Neural progenitor cell (in vitro differentiated cells): ENCODE data around the gene PPP6R1. TPM values are rescaled to one million over a fixed set of nuclear protein-coding genes. Genes with fewer than 3 reads are reported as not detected.

Source experiments
- DNase-seq: peaks from one replicate; pipeline ENCODE4 v3.0.0-alpha.2; 2016; ENCODE audit warnings: low spot score
- H2AFZ ChIP-seq: fragments of 200-600 bp; sonication (generic); replicated peaks from 2 replicates; pipeline ENCODE4 v1.6.1; 2016; ENCODE audit warnings: antibody characterized with exemption
- H3F3A ChIP-seq: fragments of 200-600 bp; sonication (generic); 2 replicates; pipeline ENCODE4 v1.6.1; 2016; ENCODE audit warnings: antibody characterized with exemption, low read depth
- H3K27ac ChIP-seq: fragments of 200-600 bp; sonication (generic); 2 replicates; pipeline ENCODE4 v1.5.1; 2016; ENCODE audit warnings: mild to moderate bottlenecking
- H3K27me3 ChIP-seq: fragments of 200-600 bp; sonication (generic); 2 replicates; pipeline ENCODE4 v1.6.1; 2016; ENCODE audit warnings: mild to moderate bottlenecking, moderate library complexity
- H3K36me3 ChIP-seq: fragments of 200-600 bp; sonication (generic); 2 replicates; pipeline ENCODE4 v1.5.1; 2016
- H3K4me1 ChIP-seq: fragments of 200-600 bp; sonication (generic); 2 replicates; pipeline ENCODE4 v1.6.1; 2016; ENCODE audit warnings: mixed run types
- H3K4me2 ChIP-seq: fragments of 200-600 bp; sonication (generic); 2 replicates; pipeline ENCODE4 v1.6.1; 2016
- H3K4me3 ChIP-seq: fragments of 200-600 bp; sonication (generic); 2 replicates; pipeline ENCODE4 v1.5.1; 2016
- H3K79me2 ChIP-seq: fragments of 200-600 bp; sonication (generic); 2 replicates; pipeline ENCODE4 v1.6.1; 2016; ENCODE audit warnings: low read depth
- H3K9ac ChIP-seq: fragments of 200-600 bp; sonication (generic); 2 replicates; pipeline ENCODE4 v1.6.1; 2016
- H3K9me3 ChIP-seq: fragments of 200-600 bp; sonication (generic); 2 replicates; pipeline ENCODE4 v1.5.1; 2016; ENCODE audit warnings: low read depth
- H4K20me1 ChIP-seq: fragments of 200-600 bp; sonication (generic); 2 replicates; pipeline ENCODE4 v1.6.1; 2016; ENCODE audit warnings: low read depth
- H3K27ac Mint-ChIP-seq: 3 replicates; pipeline ENCODE4 v1.8.0; 2021; ENCODE audit warnings: mixed read lengths
- H3K27me3 Mint-ChIP-seq: 2 replicates; pipeline ENCODE4 v1.8.0; 2022; ENCODE audit warnings: low read depth, mild to moderate bottlenecking, inconsistent platforms, moderate library complexity, mixed read lengths; ENCODE audit not compliant: insufficient read depth
- H3K36me3 Mint-ChIP-seq: 3 replicates; pipeline ENCODE4 v1.8.0; 2021; ENCODE audit warnings: mixed read lengths
- H3K4me1 Mint-ChIP-seq: 3 replicates; pipeline ENCODE4 v1.8.0; 2021; ENCODE audit warnings: mixed read lengths
- H3K4me3 Mint-ChIP-seq: 3 replicates; pipeline ENCODE4 v1.8.0; 2021; ENCODE audit warnings: mild to moderate bottlenecking, moderate library complexity, mixed read lengths
- H3K9me3 Mint-ChIP-seq: 3 replicates; pipeline ENCODE4 v1.8.0; 2020; ENCODE audit warnings: mixed read lengths
- EZH2 ChIP-seq: fragments of 200-600 bp; sonication (generic); IDR thresholded peaks from 2 replicates; pipeline ENCODE4 v1.6.1; 2017; ENCODE audit warnings: antibody characterized with exemption, mild to moderate bottlenecking, moderate library complexity
- EZH2phosphoT487 ChIP-seq: fragments of 200-600 bp; sonication (generic); IDR thresholded peaks from 2 replicates; pipeline ENCODE4 v1.6.1; 2017; ENCODE audit warnings: antibody characterized with exemption
- total RNA-seq: library from RNA; depleted of rRNA; stranded (reverse); fragments of >200 nt; gene quantifications from 2 replicates; pipeline ENCODE4 v1.2.3, GENCODE V29; 2015; ENCODE audit warnings: low replicate concordance
- TF ChIP-seq, protein P1 (sequence below): fragments of 200-600 bp; sonication (generic); IDR thresholded peaks from 2 replicates; pipeline ENCODE4 v1.5.1; 2017; ENCODE audit warnings: antibody characterized with exemption, mild to moderate bottlenecking

PPP6R1 gene
- total RNA-seq, 1 donor from 2014 or later = 13.1 TPM

DNA sequence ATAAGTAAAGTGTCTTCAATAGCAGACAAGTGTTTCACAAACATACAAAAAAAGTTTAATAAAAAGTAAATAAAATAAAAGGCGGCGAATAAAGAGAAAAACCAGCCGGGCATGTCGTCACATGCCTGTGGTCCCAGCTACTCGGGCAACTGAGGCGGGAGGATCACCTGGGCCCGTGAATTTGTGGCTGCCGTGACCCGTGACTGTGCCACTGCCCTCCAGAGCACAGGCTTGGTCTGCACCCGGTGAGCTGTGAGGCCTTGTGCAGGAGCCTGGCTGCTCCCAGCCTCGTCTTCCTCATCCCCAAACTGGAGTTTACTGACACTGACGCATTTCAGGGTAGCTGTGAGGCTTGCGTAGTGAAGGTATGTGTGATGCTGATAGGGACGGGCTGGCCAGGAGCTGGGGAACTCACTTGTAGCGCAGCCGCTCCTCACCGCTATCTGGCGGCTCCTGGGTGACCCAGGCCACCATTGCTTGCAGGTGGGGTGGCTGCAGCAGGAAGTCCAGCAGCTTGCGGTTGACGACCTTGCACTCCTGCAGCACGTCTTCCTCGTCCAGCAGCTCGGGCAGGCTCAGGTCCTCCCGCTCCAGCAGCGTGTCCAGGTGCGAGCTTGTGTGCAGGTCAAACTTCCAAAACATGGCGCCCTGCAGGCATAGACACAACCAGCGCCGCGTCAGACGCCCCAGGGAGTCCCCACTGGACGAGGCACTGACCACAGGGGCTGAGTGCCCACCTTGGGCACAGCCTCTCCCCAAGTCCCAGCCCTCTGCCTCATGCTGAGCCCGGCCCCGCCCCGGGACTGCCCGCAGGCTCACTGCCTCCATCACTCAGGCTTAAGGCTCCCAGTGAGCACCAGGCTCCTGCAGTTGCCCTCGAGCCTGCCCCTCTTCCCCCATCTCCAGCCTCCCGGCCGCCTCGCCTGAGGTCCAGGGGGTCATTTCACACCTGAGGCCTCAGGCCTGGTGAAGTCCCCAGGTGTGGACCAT, 12.1 kb downstream of the PPP6R1 start:
- Histone ChIP-seq H3K79me2 (peaks cover 42% of the 10 kb centered on the region), H3K36me3 (no peaks in the 10 kb centered on the region)

DNA sequence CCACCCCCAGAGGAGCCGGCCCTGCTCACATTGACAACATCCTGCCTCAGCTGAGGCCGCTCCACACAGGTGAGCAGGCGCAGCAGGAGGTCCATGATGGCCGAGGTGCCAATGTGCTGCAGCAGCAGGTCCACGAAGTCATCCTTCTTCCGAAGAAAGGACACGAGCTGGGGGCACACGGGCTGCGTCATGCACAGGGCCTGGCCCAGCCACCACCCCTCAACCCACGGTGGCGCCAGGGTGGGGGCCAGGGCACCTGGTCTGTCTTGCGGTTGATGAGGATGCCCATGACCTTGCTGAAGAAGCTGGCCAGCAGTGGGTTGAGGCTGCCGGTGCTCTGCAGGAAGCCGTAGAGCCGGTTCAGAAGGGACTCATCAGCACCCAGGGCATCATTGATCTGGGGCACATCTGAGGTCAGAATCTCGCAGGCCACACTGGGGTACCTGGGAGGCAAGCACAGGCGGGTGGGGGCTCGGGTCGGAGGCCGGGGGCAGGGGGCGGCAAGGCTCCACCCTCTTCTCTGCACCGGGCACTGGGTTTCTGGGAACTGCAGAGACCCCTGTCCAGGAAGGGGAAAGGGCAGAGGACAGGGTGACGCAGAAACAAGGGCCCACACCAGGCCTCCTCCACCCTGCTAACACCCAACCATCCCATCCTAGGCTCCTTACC, 13.4 kb downstream of the PPP6R1 start:
- Histone ChIP-seq H3K79me2 (peaks cover 28% of the 10 kb centered on the region), H3K4me3 (no peak overlapping the region), H3K27ac (no peak overlapping the region), H3F3A (no peaks in the 10 kb centered on the region), H3K36me3 (no peaks in the 10 kb centered on the region), H3K9ac (no peak overlapping the region), H2AFZ (no peak overlapping the region), H3K27me3 (no peaks in the 10 kb centered on the region), H3K9me3 (no peaks in the 10 kb centered on the region), H3K4me1 (no peaks in the 10 kb centered on the region), H4K20me1 (peaks cover 39% of the 10 kb centered on the region), H3K4me2 (no peak overlapping the region)
- no peak overlapping the region for H3K4me3 Mint-ChIP-seq
- peaks cover 6% of the 10 kb centered on the region for H3K4me1 Mint-ChIP-seq
- peaks cover 8% of the 10 kb centered on the region for H3K27me3 Mint-ChIP-seq
- no peaks in the 10 kb centered on the region for H3K9me3 Mint-ChIP-seq
- peaks cover 10% of the 10 kb centered on the region for H3K36me3 Mint-ChIP-seq
- TF ChIP-seq, protein P1, sequence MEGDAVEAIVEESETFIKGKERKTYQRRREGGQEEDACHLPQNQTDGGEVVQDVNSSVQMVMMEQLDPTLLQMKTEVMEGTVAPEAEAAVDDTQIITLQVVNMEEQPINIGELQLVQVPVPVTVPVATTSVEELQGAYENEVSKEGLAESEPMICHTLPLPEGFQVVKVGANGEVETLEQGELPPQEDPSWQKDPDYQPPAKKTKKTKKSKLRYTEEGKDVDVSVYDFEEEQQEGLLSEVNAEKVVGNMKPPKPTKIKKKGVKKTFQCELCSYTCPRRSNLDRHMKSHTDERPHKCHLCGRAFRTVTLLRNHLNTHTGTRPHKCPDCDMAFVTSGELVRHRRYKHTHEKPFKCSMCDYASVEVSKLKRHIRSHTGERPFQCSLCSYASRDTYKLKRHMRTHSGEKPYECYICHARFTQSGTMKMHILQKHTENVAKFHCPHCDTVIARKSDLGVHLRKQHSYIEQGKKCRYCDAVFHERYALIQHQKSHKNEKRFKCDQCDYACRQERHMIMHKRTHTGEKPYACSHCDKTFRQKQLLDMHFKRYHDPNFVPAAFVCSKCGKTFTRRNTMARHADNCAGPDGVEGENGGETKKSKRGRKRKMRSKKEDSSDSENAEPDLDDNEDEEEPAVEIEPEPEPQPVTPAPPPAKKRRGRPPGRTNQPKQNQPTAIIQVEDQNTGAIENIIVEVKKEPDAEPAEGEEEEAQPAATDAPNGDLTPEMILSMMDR = no peak
- no peak for TF ChIP-seq EZH2phosphoT487
- TF ChIP-seq EZH2 = no peak
- DNase-seq = no peak
- H3K27ac Mint-ChIP-seq = no peak overlapping the region

More for the DNA sequence above, 12.1 kb downstream of the PPP6R1 start:
- no peaks in the 10 kb centered on the region for H3F3A ChIP-seq
- no peak for DNase-seq
- no peak for TF ChIP-seq EZH2phosphoT487
- TF ChIP-seq, protein P1 = no peak
- TF ChIP-seq EZH2 = no peak
- peaks cover 3% of the 10 kb centered on the region for H3K27me3 Mint-ChIP-seq
- H3K4me1 ChIP-seq = no peaks in the 10 kb centered on the region
- no peak overlapping the region for H3K4me3 ChIP-seq
- no peak overlapping the region for H3K9ac ChIP-seq
- H3K4me2 ChIP-seq = no peak overlapping the region
- peaks cover 6% of the 10 kb centered on the region for H3K4me1 Mint-ChIP-seq
- H4K20me1 ChIP-seq = peaks cover 52% of the 10 kb centered on the region
- H3K36me3 Mint-ChIP-seq = peaks cover 7% of the 10 kb centered on the region
- no peaks in the 10 kb centered on the region for H3K9me3 Mint-ChIP-seq
- no peaks in the 10 kb centered on the region for H3K9me3 ChIP-seq
- H3K4me3 Mint-ChIP-seq = no peak overlapping the region
- H3K27ac ChIP-seq = no peak overlapping the region
- H2AFZ ChIP-seq = no peak overlapping the region
- H3K27ac Mint-ChIP-seq = no peak overlapping the region
- H3K27me3 ChIP-seq = no peaks in the 10 kb centered on the region

DNA sequence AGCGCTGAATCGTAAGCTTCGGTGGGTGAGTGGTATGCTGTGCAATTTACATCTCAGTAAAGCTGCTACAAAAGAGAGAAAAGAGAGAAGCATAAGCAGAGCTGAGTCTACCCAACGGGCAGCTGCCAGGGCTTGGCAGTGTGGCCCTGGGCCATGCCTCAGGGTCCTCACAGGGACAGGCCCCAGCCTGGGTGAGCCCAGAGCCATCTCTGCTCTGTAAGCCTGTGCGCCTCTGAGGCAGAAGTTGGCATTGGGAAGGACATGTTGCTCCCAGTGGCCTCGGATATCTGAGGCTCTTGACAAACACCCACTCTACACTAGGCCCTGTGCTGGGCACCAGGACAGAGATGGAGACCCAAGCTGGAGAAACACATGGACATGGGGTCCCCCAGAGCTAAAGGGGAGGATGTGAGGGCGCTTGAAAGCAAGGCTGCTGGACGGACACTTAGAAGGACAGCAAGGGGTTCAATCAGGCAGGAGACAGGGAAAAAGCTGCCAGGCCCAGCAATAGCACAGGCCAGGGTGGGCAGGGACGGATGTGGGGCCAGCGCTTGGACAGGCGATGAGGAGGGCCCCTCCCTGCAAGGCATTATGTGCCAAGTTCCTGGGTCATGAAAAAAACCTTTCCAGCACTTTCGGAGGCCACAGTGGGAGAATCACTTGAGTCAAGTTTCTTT, 14.7 kb downstream of the PPP6R1 start:
- Mint-ChIP-seq H3K36me3 (peaks cover 11% of the 10 kb centered on the region), H3K4me1 (peaks cover 6% of the 10 kb centered on the region)

More for the DNA sequence above, 14.7 kb downstream of the PPP6R1 start:
- Mint-ChIP-seq H3K4me3 (no peak overlapping the region), H3K27ac (no peak overlapping the region), H3K9me3 (no peaks in the 10 kb centered on the region), H3K27me3 (peaks cover 9% of the 10 kb centered on the region)
- no peaks in the 10 kb centered on the region for H3K4me1 ChIP-seq
- no peak overlapping the region for H3K4me2 ChIP-seq
- no peak overlapping the region for H3K27ac ChIP-seq
- no peaks in the 10 kb centered on the region for H3F3A ChIP-seq
- H3K4me3 ChIP-seq = no peak overlapping the region
- H2AFZ ChIP-seq = no peak overlapping the region
- no peak overlapping the region for H3K9ac ChIP-seq
- no peaks in the 10 kb centered on the region for H3K36me3 ChIP-seq
- no peak for TF ChIP-seq EZH2phosphoT487
- TF ChIP-seq, protein P1 = no peak
- no peak for TF ChIP-seq EZH2
- H3K79me2 ChIP-seq = peaks cover 16% of the 10 kb centered on the region
- peaks cover 26% of the 10 kb centered on the region for H4K20me1 ChIP-seq
- H3K27me3 ChIP-seq = no peaks in the 10 kb centered on the region
- no peaks in the 10 kb centered on the region for H3K9me3 ChIP-seq
- DNase-seq = no peak
